Liver (tissue), 9 donors: ENCODE measurements around the gene CD27. TPM values are rescaled to one million over a fixed set of nuclear protein-coding genes. Genes with fewer than 3 reads are reported as not detected.

ENCODE experiments used
- DNase-seq: peaks from one replicate; pipeline ENCODE4 v3.0.0-alpha.2; 2017; ENCODE audit warnings: low spot score
- H3K27ac ChIP-seq, 2 donors: one replicate each; pipeline ENCODE4 v1.7.0; 2013; ENCODE audit warnings: inconsistent platforms in 2 of 2, low read length in 2 of 2, control low read depth in 1 of 2, low read depth in 1 of 2, mild to moderate bottlenecking in 1 of 2
- H3K27me3 ChIP-seq, 4 donors: one replicate each; pipeline versions ENCODE4 v1.6.1 to v1.7.0; 2013; ENCODE audit warnings: low read length in 3 of 4, inconsistent platforms in 1 of 4, mild to moderate bottlenecking in 1 of 4, moderate library complexity in 1 of 4; ENCODE audit not compliant: control insufficient read depth in 4 of 4, insufficient read depth in 4 of 4
- H3K36me3 ChIP-seq, 4 donors: one replicate each; pipeline versions ENCODE4 v1.6.1 to v1.7.0; 2013; ENCODE audit warnings: low read length in 3 of 4, mild to moderate bottlenecking in 3 of 4, low read depth in 1 of 4, moderate library complexity in 1 of 4; ENCODE audit not compliant: control insufficient read depth in 4 of 4, insufficient read depth in 3 of 4
- H3K4me1 ChIP-seq, 4 donors: one replicate each; pipeline versions ENCODE4 v1.6.1 to v1.7.0; 2013; ENCODE audit warnings: low read length in 3 of 4, mild to moderate bottlenecking in 3 of 4, moderate library complexity in 1 of 4; ENCODE audit not compliant: control insufficient read depth in 4 of 4, insufficient read depth in 4 of 4
- H3K4me3 ChIP-seq, 3 donors: one replicate each; pipeline versions ENCODE4 v1.6.1 to v1.7.0; 2013; ENCODE audit warnings: low read length in 3 of 3, control low read depth in 1 of 3, low read depth in 1 of 3, mild to moderate bottlenecking in 1 of 3
- H3K9ac ChIP-seq, 2 donors: one replicate each; pipeline ENCODE4 v1.7.0; 2013; ENCODE audit warnings: low read length in 2 of 2, mild to moderate bottlenecking in 2 of 2, moderate library complexity in 2 of 2, control low read depth in 1 of 2, low read depth in 1 of 2
- H3K9me3 ChIP-seq, 4 donors: one replicate each; pipeline versions ENCODE4 v1.6.1 to v1.7.0; 2013; ENCODE audit warnings: low read length in 3 of 4; ENCODE audit not compliant: control insufficient read depth in 4 of 4
- ATF3 ChIP-seq: IDR thresholded peaks from 2 replicates; pipeline ENCODE4 v1.6.1; 2016; ENCODE audit warnings: antibody characterized with exemption
- CTCF ChIP-seq: fragments of 150-350 bp; IDR thresholded peaks from 2 replicates; pipeline ENCODE4 v1.5.1; 2017; ENCODE audit warnings: improper control_type of control experiment, low read depth, low read length; ENCODE audit not compliant: missing input control
- EGR1 ChIP-seq, 2 donors: IDR thresholded peaks; 2 replicates each; pipeline ENCODE4 v1.6.1; 2016 to 2018; ENCODE audit warnings: antibody characterized with exemption in 2 of 2, low read depth in 2 of 2
- FOXA1 ChIP-seq: IDR thresholded peaks from 2 replicates; pipeline ENCODE4 v1.6.1; 2016; ENCODE audit warnings: antibody characterized with exemption
- FOXA2 ChIP-seq: IDR thresholded peaks from 2 replicates; pipeline ENCODE4 v1.6.1; 2016; ENCODE audit warnings: antibody characterized with exemption
- GABPA ChIP-seq, 2 donors: IDR thresholded peaks in 1 of 2; conservative IDR thresholded peaks in 1 of 2; 2 replicates each; pipeline ENCODE4 v1.6.1; 2016; ENCODE audit warnings: antibody characterized with exemption in 2 of 2, mild to moderate bottlenecking in 1 of 2, moderate library complexity in 1 of 2
- HNF4A ChIP-seq, 2 donors: conservative IDR thresholded peaks; 2 replicates each; pipeline ENCODE4 v1.6.1; 2016; ENCODE audit warnings: antibody characterized with exemption in 2 of 2, mild to moderate bottlenecking in 2 of 2
- HNF4G ChIP-seq: IDR thresholded peaks from 2 replicates; pipeline ENCODE4 v1.6.1; 2016; ENCODE audit warnings: antibody characterized with exemption
- JUND ChIP-seq, 2 donors: IDR thresholded peaks; 2 replicates each; pipeline ENCODE4 v1.6.1; 2016; ENCODE audit warnings: antibody characterized with exemption in 2 of 2
- MAX ChIP-seq: IDR thresholded peaks from 2 replicates; pipeline ENCODE4 v1.6.1; 2016; ENCODE audit warnings: antibody characterized with exemption
- NR2F2 ChIP-seq: IDR thresholded peaks from 2 replicates; pipeline ENCODE4 v1.6.1; 2016; ENCODE audit warnings: antibody characterized with exemption
- RAD21 ChIP-seq, 2 donors: IDR thresholded peaks; 2 replicates each; pipeline ENCODE4 v1.6.1; 2016; ENCODE audit warnings: antibody characterized with exemption in 2 of 2, mild to moderate bottlenecking in 2 of 2
- RXRA ChIP-seq, 2 donors: IDR thresholded peaks; 2 replicates each; pipeline ENCODE4 v1.6.1; 2017 to 2018; ENCODE audit warnings: antibody characterized with exemption in 2 of 2, mild to moderate bottlenecking in 1 of 2
- TAF1 ChIP-seq: conservative IDR thresholded peaks from 2 replicates; pipeline ENCODE4 v1.6.1; 2016; ENCODE audit warnings: antibody characterized with exemption, mild to moderate bottlenecking
- YY1 ChIP-seq: IDR thresholded peaks from 2 replicates; pipeline ENCODE4 v1.6.1; 2016; ENCODE audit warnings: antibody characterized with exemption, mild to moderate bottlenecking
- ZBTB33 ChIP-seq: IDR thresholded peaks from 2 replicates; pipeline ENCODE4 v1.6.1; 2016; ENCODE audit warnings: antibody characterized with exemption
- WGBS: extraction: QIAGEN DNeasy Blood & Tissue Kit; methylation state at CpG from one replicate; pipeline ENCODE4 v1.1.7; 2013; 5-methylcytosine and 5-hydroxymethylcytosine counted together
- polyA plus RNA-seq, 2 donors: library from polyadenylated mRNA; stranded (reverse) in 1 of 2; unstranded in 1 of 2; fragments of 200-250 nt in 1 of 2; fragments of >200 nt in 1 of 2; fragmentation: Nextera tagmentation in 1 of 2; extraction: Ambion mirVana in 1 of 2; gene quantifications; one replicate each; pipeline versions ENCODE4 v1.2.1 to v1.2.3, GENCODE V29; 2013 to 2015
- total RNA-seq, 2 donors: library from RNA; depleted of rRNA; stranded (reverse); fragments of >200 nt; gene quantifications; one replicate each; pipeline ENCODE4 v1.2.3, GENCODE V29; 2014
- TF ChIP-seq, protein P1 (sequence below): IDR thresholded peaks from 2 replicates; pipeline ENCODE4 v1.6.1; 2016; ENCODE audit warnings: antibody characterized with exemption, mild to moderate bottlenecking
- donor health status: healthy.
- donor health status: healthy.
- donor health status: healthy.
- donor health status: healthy.
- donor health status: healthy.

CD27 gene
- total and polyA plus RNA-seq, 4 donors: 0.28 to 2.5 (median 0.62) TPM

- Histone ChIP-seq H3K9ac (no peak overlapping the region), H3K36me3 (peaks cover 8 to 62% (median 52%) of the 10 kb centered on the region in 4 donors), H3K4me3 (no peak overlapping the region), H3K27ac (no peak overlapping the region), H3K4me1 (peaks cover 3 to 11% (median 7%) of the 10 kb centered on the region in 4 donors), H3K27me3 (no peaks in the 10 kb centered on the region), H3K9me3 (no peaks in the 10 kb centered on the region)
- WGBS: 74% methylated on average over 7 of the region's 7 CpGs
- TF ChIP-seq GABPA (IDR thresholded peaks at IDR 0.05 in 1 of 2, conservative IDR thresholded peaks at IDR 0.05 in 1 of 2) (no peak), EGR1 (IDR thresholded peaks at IDR 0.05; ENCODE audit: low read depth in 2 of 2) (no peak), FOXA1 (no peak), ATF3 (no peak), FOXA2 (no peak), RAD21 (IDR thresholded peaks at IDR 0.05) (no peak)
- DNase-seq: no peak
These were observed 18.5 kb downstream of the CD27 start for GRCh38 chr12:6463216-6463615.

GRCh38 chr12:6463858-6464257 lies 19.1 kb downstream of the CD27 start:
- no peak for TF ChIP-seq CTCF
- TF ChIP-seq JUND (IDR thresholded peaks at IDR 0.05): no peak
- TF ChIP-seq EGR1 (IDR thresholded peaks at IDR 0.05; ENCODE audit: low read depth in 2 of 2): no peak
- no peak for TF ChIP-seq FOXA1
- no peak for TF ChIP-seq TAF1
- no peak for TF ChIP-seq NR2F2
- TF ChIP-seq FOXA2: no peak
- no peak for TF ChIP-seq YY1
- TF ChIP-seq ZBTB33: no peak
- TF ChIP-seq HNF4A (conservative IDR thresholded peaks at IDR 0.05): no peak
- TF ChIP-seq GABPA (IDR thresholded peaks at IDR 0.05 in 1 of 2, conservative IDR thresholded peaks at IDR 0.05 in 1 of 2): no peak
- TF ChIP-seq RXRA (IDR thresholded peaks at IDR 0.05): no peak
- TF ChIP-seq HNF4G: no peak
- WGBS: 93% methylated on average over 6 of the region's 6 CpGs
- Histone ChIP-seq H3K27me3 (no peaks in the 10 kb centered on the region), H3K9ac (no peak overlapping the region), H3K36me3 (peaks cover 4 to 55% (median 46%) of the 10 kb centered on the region in 4 donors), H3K27ac (no peak overlapping the region), H3K9me3 (no peaks in the 10 kb centered on the region), H3K4me3 (no peak overlapping the region), H3K4me1 (peaks cover 7 to 17% (median 11%) of the 10 kb centered on the region in 4 donors)
- no peak for DNase-seq

DNA sequence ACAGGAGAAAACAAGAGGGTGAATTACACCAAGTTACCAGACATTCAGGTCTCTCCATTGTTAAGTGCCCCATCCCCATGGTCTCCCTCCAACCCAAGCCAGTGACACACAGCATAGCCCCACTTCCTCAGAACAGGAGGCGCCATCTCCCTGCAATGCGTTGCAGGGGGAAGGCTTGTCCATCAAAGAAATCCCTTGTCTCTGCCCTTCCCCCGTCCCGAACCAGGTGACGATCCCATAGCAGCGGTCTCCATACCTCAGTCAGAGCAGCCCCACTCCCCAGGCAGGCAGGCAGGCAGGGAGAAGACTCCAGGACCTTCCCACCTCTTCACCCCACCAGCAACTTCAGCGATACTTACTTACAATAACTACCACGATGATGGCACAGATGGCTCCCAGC lies 19.8 kb downstream of the CD27 start:
- 94% methylated on average over 8 of the region's 8 CpGs for WGBS
- H3K9me3 ChIP-seq: no peaks in the 10 kb centered on the region
- H3K9ac ChIP-seq: no peak overlapping the region
- H3K27me3 ChIP-seq: no peaks in the 10 kb centered on the region
- no peak overlapping the region for H3K27ac ChIP-seq
- DNase-seq: no peak
- H3K4me1 ChIP-seq: peaks cover 7 to 20% (median 16%) of the 10 kb centered on the region in 4 donors
- H3K4me3 ChIP-seq: no peak overlapping the region
- H3K36me3 ChIP-seq: peaks cover 4 to 49% (median 40%) of the 10 kb centered on the region in 4 donors
- TF ChIP-seq, protein P1, sequence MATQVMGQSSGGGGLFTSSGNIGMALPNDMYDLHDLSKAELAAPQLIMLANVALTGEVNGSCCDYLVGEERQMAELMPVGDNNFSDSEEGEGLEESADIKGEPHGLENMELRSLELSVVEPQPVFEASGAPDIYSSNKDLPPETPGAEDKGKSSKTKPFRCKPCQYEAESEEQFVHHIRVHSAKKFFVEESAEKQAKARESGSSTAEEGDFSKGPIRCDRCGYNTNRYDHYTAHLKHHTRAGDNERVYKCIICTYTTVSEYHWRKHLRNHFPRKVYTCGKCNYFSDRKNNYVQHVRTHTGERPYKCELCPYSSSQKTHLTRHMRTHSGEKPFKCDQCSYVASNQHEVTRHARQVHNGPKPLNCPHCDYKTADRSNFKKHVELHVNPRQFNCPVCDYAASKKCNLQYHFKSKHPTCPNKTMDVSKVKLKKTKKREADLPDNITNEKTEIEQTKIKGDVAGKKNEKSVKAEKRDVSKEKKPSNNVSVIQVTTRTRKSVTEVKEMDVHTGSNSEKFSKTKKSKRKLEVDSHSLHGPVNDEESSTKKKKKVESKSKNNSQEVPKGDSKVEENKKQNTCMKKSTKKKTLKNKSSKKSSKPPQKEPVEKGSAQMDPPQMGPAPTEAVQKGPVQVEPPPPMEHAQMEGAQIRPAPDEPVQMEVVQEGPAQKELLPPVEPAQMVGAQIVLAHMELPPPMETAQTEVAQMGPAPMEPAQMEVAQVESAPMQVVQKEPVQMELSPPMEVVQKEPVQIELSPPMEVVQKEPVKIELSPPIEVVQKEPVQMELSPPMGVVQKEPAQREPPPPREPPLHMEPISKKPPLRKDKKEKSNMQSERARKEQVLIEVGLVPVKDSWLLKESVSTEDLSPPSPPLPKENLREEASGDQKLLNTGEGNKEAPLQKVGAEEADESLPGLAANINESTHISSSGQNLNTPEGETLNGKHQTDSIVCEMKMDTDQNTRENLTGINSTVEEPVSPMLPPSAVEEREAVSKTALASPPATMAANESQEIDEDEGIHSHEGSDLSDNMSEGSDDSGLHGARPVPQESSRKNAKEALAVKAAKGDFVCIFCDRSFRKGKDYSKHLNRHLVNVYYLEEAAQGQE: no peak
- TF ChIP-seq HNF4G: no peak
- TF ChIP-seq MAX: no peak
- TF ChIP-seq GABPA (IDR thresholded peaks at IDR 0.05 in 1 of 2, conservative IDR thresholded peaks at IDR 0.05 in 1 of 2): no peak
- TF ChIP-seq YY1: no peak
- TF ChIP-seq JUND (IDR thresholded peaks at IDR 0.05): no peak
- no peak for TF ChIP-seq EGR1 (IDR thresholded peaks at IDR 0.05; ENCODE audit: low read depth in 2 of 2)
- no peak for TF ChIP-seq NR2F2
- TF ChIP-seq FOXA2: no peak
- TF ChIP-seq RAD21 (IDR thresholded peaks at IDR 0.05): no peak
- no peak for TF ChIP-seq TAF1
- TF ChIP-seq RXRA (IDR thresholded peaks at IDR 0.05): no peak
- TF ChIP-seq HNF4A (conservative IDR thresholded peaks at IDR 0.05): no peak
